GM12878 (cell line): Measurements from ENCODE around the gene COG1. TPM values are rescaled to one million over a fixed set of nuclear protein-coding genes. Genes with fewer than 3 reads are reported as not detected.
A peak's percentile ranks its signal among the peaks of the same experiment; 100 is the strongest.

Source experiments
- ATAC-seq: fragments of 200-7000 bp; cut with Tn5 transposase; 3 replicates; pipeline ENCODE4 v1.9.1; 2020; ENCODE audit warnings: mild to moderate bottlenecking, moderate library complexity
- BruUV-seq: library from RNA; stranded (reverse); fragments of 400-500 nt; replicated peaks from 2 replicates; lab custom pipeline; 2021; lab: Mats Ljungman, UMichigan
- CTCF ChIA-PET: fragments of 300-600 bp; sonication (Branson Sonifier 250); formaldehyde crosslinking; extraction: SDS; loops from one replicate; lab custom pipeline; 2021; ENCODE audit warnings: inconsistent platforms; lab: Yijun Ruan, JAX
- POLR2A ChIA-PET: fragments of 350-600 bp; formaldehyde crosslinking; extraction: SDS; loops from one replicate; lab custom pipeline; 2021; ENCODE audit warnings: inconsistent platforms; lab: Charles Lee
- RAD21 ChIA-PET: fragments of 300-600 bp; sonication (Branson Sonifier 250); formaldehyde crosslinking; loops from one replicate; lab custom pipeline; 2023; ENCODE audit warnings: antibody characterized with exemption; ENCODE audit not compliant: unreplicated experiment; lab: Charles Lee
- SMC1A ChIA-PET: fragments of 300-600 bp; sonication (Branson Sonifier 250); formaldehyde crosslinking; loops from one replicate; lab custom pipeline; 2023; ENCODE audit not compliant: unreplicated experiment, uncharacterized antibody; lab: Charles Lee
- DNase-seq: peaks from one replicate; pipeline ENCODE4 v3.0.0-alpha.2; 2011; ENCODE audit warnings: low read depth, low spot score
- FAIRE-seq: peaks from 3 replicates; lab custom pipeline; 2011; peaks lifted over from hg19 to GRCh38; lab: Jason Lieb, UNC
- H2AFZ ChIP-seq: 2 replicates; pipeline ENCODE4 v1.6.0; 2011; ENCODE audit warnings: low read depth, low read length, control low read depth; ENCODE audit not compliant: control insufficient read depth
- H3K27ac ChIP-seq: 2 replicates; pipeline ENCODE4 v1.5.1; 2011; ENCODE audit warnings: control low read depth; ENCODE audit not compliant: control insufficient read depth, insufficient read depth
- H3K27me3 ChIP-seq, 2 experiments: replicated peaks in 1 of 2; 2 replicates each; pipeline versions ENCODE4 v1.6.0 to v1.6.1; 2011; ENCODE audit warnings: low read length in 1 of 2; ENCODE audit not compliant: control insufficient read depth in 2 of 2, insufficient read depth in 2 of 2
- H3K36me3 ChIP-seq, 2 experiments: 2 replicates each; pipeline ENCODE4 v1.5.1; 2011; ENCODE audit warnings: low read length in 1 of 2; ENCODE audit not compliant: control insufficient read depth in 2 of 2, insufficient read depth in 2 of 2
- H3K4me1 ChIP-seq: 2 replicates; pipeline ENCODE4 v1.6.1; 2011; ENCODE audit warnings: mild to moderate bottlenecking, low read length, moderate library complexity, mixed read lengths; ENCODE audit not compliant: control insufficient read depth, insufficient read depth
- H3K4me2 ChIP-seq: 2 replicates; pipeline ENCODE4 v1.6.0; 2011; ENCODE audit warnings: control low read depth; ENCODE audit not compliant: control insufficient read depth, insufficient read depth
- H3K4me3 ChIP-seq: fragments of 200-600 bp; sonication (generic); 2 replicates; pipeline ENCODE4 v1.5.1; 2016
- H3K79me2 ChIP-seq: 2 replicates; pipeline ENCODE4 v1.6.0; 2011; ENCODE audit warnings: low read length; ENCODE audit not compliant: control insufficient read depth, insufficient read depth
- H3K9ac ChIP-seq: 2 replicates; pipeline ENCODE4 v1.8.0; 2011; ENCODE audit warnings: low read length, control low read depth, mixed read lengths; ENCODE audit not compliant: control insufficient read depth, insufficient read depth
- H3K9me3 ChIP-seq: replicated peaks from 3 replicates; pipeline ENCODE4 v1.5.1; 2011; ENCODE audit warnings: mild to moderate bottlenecking, low read length; ENCODE audit not compliant: control insufficient read depth, insufficient read depth
- H4K20me1 ChIP-seq: 2 replicates; pipeline ENCODE4 v1.6.0; 2011; ENCODE audit not compliant: control insufficient read depth, insufficient read depth
- CBX5 ChIP-seq: sonication (generic); IDR thresholded peaks from 2 replicates; pipeline ENCODE4 v1.6.1; 2016; ENCODE audit warnings: low read depth, moderate library complexity, mild to moderate bottlenecking, inconsistent platforms
- CHD1 ChIP-seq: IDR thresholded peaks from 2 replicates; pipeline ENCODE4 v1.6.1; 2012; ENCODE audit warnings: low read depth, low read length, improper control_type of control experiment
- CHD4 ChIP-seq: fragments of 200-600 bp; sonication (generic); IDR thresholded peaks from 2 replicates; pipeline ENCODE4 v1.6.1; 2016; ENCODE audit warnings: mild to moderate bottlenecking
- EGR1 ChIP-seq, 2 experiments: IDR thresholded peaks; 1 replicate in 1 of 2; 2 replicates in 1 of 2; pipeline ENCODE4 v1.6.1; 2011 to 2012; ENCODE audit warnings: low read depth in 2 of 2, low read length in 2 of 2, borderline replicate concordance in 1 of 2, mild to moderate bottlenecking in 1 of 2, moderate library complexity in 1 of 2
- EZH2 ChIP-seq: IDR thresholded peaks from 2 replicates; pipeline ENCODE4 v1.6.1; 2012; ENCODE audit warnings: low read depth, mild to moderate bottlenecking, control low read depth, inconsistent platforms, low read length, borderline replicate concordance; ENCODE audit not compliant: control insufficient read depth
- FOXK2 ChIP-seq: fragments of 450-650 bp; IDR thresholded peaks from 2 replicates; pipeline ENCODE4 v1.6.1; 2017; ENCODE audit warnings: mild to moderate bottlenecking, moderate library complexity
- GABPA ChIP-seq: IDR thresholded peaks from 2 replicates; pipeline ENCODE4 v1.6.1; 2014; ENCODE audit warnings: antibody characterized with exemption, low read depth, mild to moderate bottlenecking, inconsistent platforms
- JUND ChIP-seq: IDR thresholded peaks from 2 replicates; pipeline ENCODE4 v1.6.1; 2012; ENCODE audit warnings: low read depth, mild to moderate bottlenecking, low read length, improper control_type of control experiment, moderate library complexity
- MEF2B ChIP-seq: fragments of 450-650 bp; IDR thresholded peaks from 2 replicates; pipeline ENCODE4 v1.6.1; 2018; ENCODE audit warnings: mild to moderate bottlenecking, moderate library complexity; ENCODE audit not compliant: partially characterized antibody, poor library complexity, severe bottlenecking
- NFYA ChIP-seq: IDR thresholded peaks from 2 replicates; pipeline ENCODE4 v1.6.1; 2011; ENCODE audit warnings: low read depth, mild to moderate bottlenecking, low read length, improper control_type of control experiment, borderline replicate concordance
- NR2F1 ChIP-seq: fragments of 450-650 bp; conservative IDR thresholded peaks from 2 replicates; pipeline ENCODE4 v1.6.1; 2017; ENCODE audit warnings: mild to moderate bottlenecking
- PRDM15 ChIP-seq: fragments of 450-650 bp; formaldehyde crosslinking; IDR thresholded peaks from 2 replicates; pipeline ENCODE4 v1.4.0; 2020; ENCODE audit warnings: mild to moderate bottlenecking, moderate library complexity
- RAD21 ChIP-seq: IDR thresholded peaks from 2 replicates; pipeline ENCODE4 v1.6.1; 2011; ENCODE audit warnings: mild to moderate bottlenecking, low read depth, low read length, moderate library complexity; ENCODE audit not compliant: insufficient read depth
- YBX1 ChIP-seq: fragments of 450-650 bp; IDR thresholded peaks from 2 replicates; pipeline ENCODE4 v1.6.1; 2016; ENCODE audit warnings: antibody characterized with exemption
- ZBED1 ChIP-seq: IDR thresholded peaks from 2 replicates; pipeline ENCODE4 v1.6.1; 2016; ENCODE audit warnings: borderline replicate concordance
- ZBTB33 ChIP-seq: fragments of 450-650 bp; IDR thresholded peaks from 2 replicates; pipeline ENCODE4 v1.6.1; 2017; ENCODE audit warnings: mild to moderate bottlenecking
- ZNF274 ChIP-seq: IDR thresholded peaks from one replicate; pipeline ENCODE4 v1.8.0; 2011; ENCODE audit not compliant: insufficient read length, insufficient read depth
- WGBS: methylation state at CpG from one replicate; pipeline ENCODE4 v1.1.6; 2016; ENCODE audit warnings: low lambda C conversion rate; ENCODE audit not compliant: insufficient replicate concordance, insufficient coverage; ENCODE audit errors: missing lambda C conversion rate; 5-methylcytosine and 5-hydroxymethylcytosine counted together
- in situ Hi-C: fragments of 300-500 bp; cut with MboI; formaldehyde crosslinking; loops from 9 replicates; pipeline ENCODE4 v1.14.3; 2018; ENCODE audit warnings: mixed read lengths
- intact Hi-C: fragments of 100-400 bp; cut with micrococcal nuclease; formaldehyde crosslinking; loops from one replicate; pipeline ENCODE4 v1.14.2; 2022; ENCODE audit not compliant: unreplicated experiment
- polyA plus RNA-seq, 11 experiments: library from polyadenylated mRNA; depleted of rRNA in 4 of 11; unstranded in 6 of 11; stranded (reverse) in 5 of 11; fragments of >200 nt; fragmentation: Nextera tagmentation in 4 of 11; fragmentation: Illumina TruSeq in 1 of 11; extraction: Ambion mirVana in 4 of 11; extraction: Trizol in 1 of 11; gene quantifications; 1 replicate in 1 of 11; 2 replicates in 10 of 11; pipeline versions ENCODE4 v1.2.1 to v1.2.3, GENCODE V29; 2011 to 2016; ENCODE audit warnings: inconsistent platforms in 2 of 11, missing spikeins in 2 of 11, low read depth in 1 of 11
- total RNA-seq, 4 experiments: library from RNA; depleted of rRNA in 3 of 4; stranded (reverse); fragments of >200 nt in 3 of 4; fragmentation: Illumina TruSeq in 1 of 4; extraction: Trizol in 1 of 4; gene quantifications; 2 replicates each; pipeline versions ENCODE4 v1.2.1 to v1.2.3, GENCODE V29; 2013 to 2021

Gene COG1
- total and polyA plus RNA-seq, 10 of the 15 experiments (the other 5 are each of a cell fraction or from before 2014, with no cell fraction given) = 10.5 to 24.1 (median 18.1) TPM

- in situ Hi-C loops = no loop called here
- POLR2A ChIA-PET = interaction anchor here (0.6 to 3.7 kb wide), 17 partner anchors 9 to 640 kb away, joined by 3 to 25 read pairs (median 4); partner anchors contain the start of gene COG1
- no peak; the same call in 1 of the 2 replicates for TF ChIP-seq NR2F1
- TF ChIP-seq EGR1 (IDR thresholded peaks at IDR 0.05; ENCODE audit: borderline replicate concordance in 1 of 2, low read depth in 2 of 2, low read length in 2 of 2) = peak in 1 of 2 experiments; percentile 30; a peak in 1 of 3 replicates
- TF ChIP-seq YBX1 = no peak
- TF ChIP-seq EZH2 = no peak
- peak; percentile 94; the same call in 1 of the 2 replicates for TF ChIP-seq CHD1
- no peak for TF ChIP-seq PRDM15
- no peak for TF ChIP-seq NFYA
- TF ChIP-seq MEF2B = no peak
- TF ChIP-seq CBX5 = no peak
- peak; percentile 61; the same call in 1 of the 2 replicates for TF ChIP-seq GABPA
- no peak for TF ChIP-seq ZBED1
- TF ChIP-seq ZNF274 = no peak
- TF ChIP-seq CHD4 = no peak
- no peak for TF ChIP-seq RAD21
- TF ChIP-seq FOXK2 = peak; percentile 84
- TF ChIP-seq ZBTB33 = no peak
- TF ChIP-seq JUND = peak; percentile 79
These were observed 39.2 kb downstream of the COG1 start for GRCh38 chr17:73231841-73232586.

More at GRCh38 chr17:73231841-73232586, 39.2 kb downstream of the COG1 start:
- Histone ChIP-seq H3K9ac (peak overlapping the region; percentile 96), H3K36me3 (peaks cover 3 to 10% of the 10 kb centered on the region in 2 experiments; a peak in 2 of 4 replicates), H2AFZ (peak overlapping the region; percentile 88), H3K27ac (peak overlapping the region; percentile 89), H3K4me1 (peaks cover 20% of the 10 kb centered on the region), H3K79me2 (peaks cover 67% of the 10 kb centered on the region), H3K4me3 (peak overlapping the region; percentile 87), H3K27me3 (no peaks in the 10 kb centered on the region), H3K9me3 (no peaks in the 10 kb centered on the region), H4K20me1 (no peaks in the 10 kb centered on the region), H3K4me2 (peak overlapping the region; percentile 80)
- intact Hi-C loops = loop anchor here (1.0 to 2.0 kb wide), 2 partner anchors 39 to 505 kb away; partner anchors contain the start of gene COG1
- peak; percentile 83 for ATAC-seq
- under 1% methylated on average over 60 of the region's 63 CpGs for WGBS
- peak; percentile 86 for DNase-seq
- FAIRE-seq = peak; percentile 88
- BruUV-seq = no TSS peak
- ChIA-PET CTCF (interaction anchor here (0.6 to 5.9 kb wide), 14 partner anchors 10 to 1235 kb away, joined by 3 to 26 read pairs (median 5); partner anchors contain the start of genes CD300A, CDC42EP4 and COG1), RAD21 (interaction anchor here (0.8 to 2.6 kb wide), 11 partner anchors 9 to 504 kb away, joined by 3 to 23 read pairs (median 3); partner anchors contain the start of gene COG1), SMC1A (interaction anchor here (0.8 to 8.2 kb wide), 16 partner anchors 9 to 507 kb away, joined by 3 to 61 read pairs (median 4); partner anchors contain the start of gene COG1)
